GM04504 (cell line): ENCODE data around the gene VEPH1.

Experiments used
- DNase-seq: peaks from one replicate; pipeline ENCODE4 v3.0.0-alpha.2; 2012; ENCODE audit warnings: low read depth

Gene VEPH1

GRCh38 chr3:157477441-157477840, 25.8 kb downstream of the VEPH1 start:
- DNase-seq: no peak

GRCh38 chr3:157475921-157476414, 27.2 kb downstream of the VEPH1 start:
- peak; percentile 61 for DNase-seq

- no peak for DNase-seq
Observed at GRCh38 chr3:157472648-157473047, 30.6 kb downstream of the VEPH1 start.

- no peak for DNase-seq
Observed at GRCh38 chr3:157471064-157471463, 32.2 kb downstream of the VEPH1 start.

- no peak for DNase-seq
Observed at GRCh38 chr3:157469561-157470294, 33.5 kb downstream of the VEPH1 start.

- no peak for DNase-seq
Observed at GRCh38 chr3:157467200-157467599, 36.0 kb downstream of the VEPH1 start.

- DNase-seq: no peak
Observed at GRCh38 chr3:157465741-157466140, 37.5 kb downstream of the VEPH1 start.

GRCh38 chr3:157464321-157464720, 38.9 kb downstream of the VEPH1 start:
- DNase-seq: no peak

GRCh38 chr3:157463816-157464215, 39.4 kb downstream of the VEPH1 start:
- DNase-seq: no peak

GRCh38 chr3:157460253-157460652, 43.0 kb downstream of the VEPH1 start:
- no peak for DNase-seq

- no peak for DNase-seq
Observed at GRCh38 chr3:157459706-157460105, 43.5 kb downstream of the VEPH1 start.

GRCh38 chr3:157453824-157454223, 49.4 kb downstream of the VEPH1 start:
- no peak for DNase-seq

- DNase-seq: no peak
Observed at GRCh38 chr3:157452097-157452496, 51.1 kb downstream of the VEPH1 start.

- no peak for DNase-seq
Observed at GRCh38 chr3:157447026-157447694, 56.1 kb downstream of the VEPH1 start.

- DNase-seq: no peak
Observed at GRCh38 chr3:157445857-157446256, 57.4 kb downstream of the VEPH1 start.

GRCh38 chr3:157444797-157445184, 58.4 kb downstream of the VEPH1 start:
- no peak for DNase-seq

GRCh38 chr3:157443905-157444796, 59.1 kb downstream of the VEPH1 start:
- DNase-seq: no peak

GRCh38 chr3:157442729-157443128, 60.5 kb downstream of the VEPH1 start:
- no peak for DNase-seq

GRCh38 chr3:157441102-157441624, 62.1 kb downstream of the VEPH1 start:
- DNase-seq: no peak

GRCh38 chr3:157438194-157438730, 65.0 kb downstream of the VEPH1 start:
- no peak for DNase-seq

- DNase-seq: peak; percentile 64
Observed at GRCh38 chr3:157436583-157437291, 66.5 kb downstream of the VEPH1 start, which contains the start of gene PTX3. TSS of gene PTX3 (plus strand) at chr3:157436850. CDS start at chr3:157436934, 84 bp downstream.
